Glomerular endothelial cell (primary cell): ENCODE measurements around the gene RTP3. TPM values are rescaled to one million over a fixed set of nuclear protein-coding genes. Genes with fewer than 3 reads are reported as not detected.

Experiments used
- DNase-seq: peaks from one replicate; pipeline ENCODE4 v3.0.0-alpha.2; 2011; ENCODE audit warnings: low read depth, low spot score; ENCODE audit errors: extremely low read depth
- total RNA-seq: library from RNA; depleted of rRNA; stranded (reverse); fragments of >200 nt; gene quantifications from 2 replicates; pipeline ENCODE4 v1.2.3, GENCODE V29; 2015

Gene RTP3
- total RNA-seq, 1 donor from 2014 or later = not detected

DNA sequence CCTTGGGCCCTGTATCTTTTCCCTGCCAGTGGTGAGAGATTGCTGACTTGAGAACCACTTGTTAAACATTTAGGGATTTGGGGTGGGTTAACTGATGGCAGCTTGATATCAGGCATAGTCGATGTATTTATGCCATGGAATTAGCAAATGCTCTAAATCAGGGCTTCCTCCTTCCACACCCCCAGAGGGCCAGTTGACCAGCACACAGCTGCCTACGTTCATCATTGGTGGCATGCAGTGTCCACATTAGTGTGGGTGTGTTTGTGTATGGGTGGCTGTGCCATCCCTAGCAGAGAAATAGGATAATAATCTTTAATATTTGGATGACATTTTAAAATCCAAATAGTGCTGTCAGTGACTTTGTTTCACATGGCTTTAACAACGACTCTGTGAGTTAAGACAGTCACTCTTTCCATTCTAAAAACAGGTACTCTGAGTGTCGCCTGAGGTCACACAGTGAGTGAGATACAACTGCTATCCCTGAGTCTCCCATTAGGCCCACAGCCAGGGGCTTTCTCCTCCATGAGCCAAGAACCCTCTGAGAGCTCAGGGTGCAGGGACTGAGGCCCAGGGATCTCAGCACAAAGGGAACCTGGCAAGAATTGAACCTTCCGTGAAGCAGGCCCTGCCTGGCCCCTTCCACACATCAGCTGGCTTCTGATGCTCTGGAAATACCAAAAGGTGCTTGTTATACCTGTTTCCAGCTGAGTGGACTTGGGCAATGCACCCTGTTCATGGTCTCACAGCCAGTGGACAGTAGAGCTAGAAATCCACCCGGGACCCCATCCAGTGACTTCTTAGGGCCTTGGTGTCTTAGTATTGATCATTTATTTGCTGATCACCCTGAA is 28.8 kb upstream of the RTP3 start:
- no peak for DNase-seq

DNA sequence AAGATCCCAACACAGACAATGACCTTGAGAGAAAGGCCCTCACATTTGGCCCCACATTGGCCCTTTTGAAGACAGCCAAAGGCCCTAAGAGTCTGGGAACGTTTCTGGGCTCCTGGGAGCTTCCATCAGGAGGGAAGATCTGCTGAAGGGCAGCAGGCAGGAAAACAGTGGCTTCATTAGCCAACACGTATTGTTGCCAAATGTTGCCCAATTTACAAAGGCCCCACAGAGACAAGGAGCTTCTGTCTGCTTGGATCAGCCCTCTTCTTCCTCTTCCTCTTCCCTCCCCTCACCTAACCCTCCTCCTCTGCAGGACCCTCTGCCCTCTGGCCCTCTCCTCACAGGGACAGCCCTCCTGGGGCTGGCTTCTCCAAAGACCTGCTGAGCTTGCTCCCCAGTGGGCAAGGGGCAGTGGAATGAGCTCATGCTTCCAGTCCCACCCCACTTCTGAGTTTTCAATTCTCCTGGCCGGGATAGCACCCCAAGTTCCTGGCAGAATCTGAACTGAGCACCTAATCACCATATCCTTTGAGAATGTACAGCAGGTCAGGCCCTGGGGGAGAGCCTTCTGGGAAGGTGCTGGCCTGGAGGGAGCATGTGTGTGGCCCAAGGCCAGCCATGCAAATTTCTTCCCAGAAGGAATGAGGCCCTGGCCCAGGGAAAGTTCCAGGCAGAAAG is 28.0 kb upstream of the RTP3 start:
- no peak for DNase-seq

DNA sequence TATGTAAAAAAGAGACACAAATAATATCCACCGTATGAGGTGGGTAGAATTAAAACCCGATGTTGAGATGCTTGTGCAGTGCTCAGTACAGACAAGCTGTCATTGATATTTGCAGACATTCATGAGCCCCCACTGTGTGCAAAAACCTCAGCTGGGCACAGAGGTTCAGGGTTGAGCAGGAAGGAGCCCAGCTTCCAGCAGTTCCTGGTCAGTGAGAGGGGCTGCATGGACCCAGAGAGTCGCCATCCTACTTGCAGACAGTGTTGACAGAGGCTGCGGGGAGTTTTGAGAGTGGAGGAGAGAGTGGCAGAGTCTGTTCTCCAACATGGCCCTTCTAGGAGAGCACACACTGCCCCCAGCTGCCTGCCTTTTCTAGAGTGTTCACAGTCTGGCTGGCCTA is 26.9 kb upstream of the RTP3 start:
- DNase-seq = no peak

DNA sequence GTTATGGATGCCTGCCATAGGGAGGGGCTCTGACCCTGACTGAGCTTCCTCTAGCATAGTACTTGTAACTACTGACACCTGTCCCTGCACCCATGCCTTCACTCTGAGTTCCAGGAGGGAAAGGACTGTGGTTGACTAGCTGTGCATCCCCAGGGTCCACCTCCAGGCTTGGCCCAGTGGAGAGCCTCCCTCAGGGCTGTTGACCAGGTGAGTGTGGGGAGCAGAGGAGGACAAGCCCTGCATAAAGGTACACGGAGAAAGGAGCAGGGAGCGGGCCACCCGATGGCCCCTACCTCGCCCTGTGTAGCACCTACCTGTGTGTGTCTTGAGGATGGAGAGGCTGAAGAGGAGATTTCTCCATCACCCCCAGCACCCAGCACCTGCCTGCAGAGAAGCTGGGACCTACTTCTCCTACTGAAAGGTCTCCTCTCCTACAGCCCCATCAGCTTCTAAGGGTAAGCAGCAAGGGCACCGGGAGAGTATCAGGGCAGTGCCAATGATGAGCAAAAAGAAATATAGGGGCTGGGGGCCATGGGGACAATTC is 26.3 kb upstream of the RTP3 start:
- no peak for DNase-seq

DNA sequence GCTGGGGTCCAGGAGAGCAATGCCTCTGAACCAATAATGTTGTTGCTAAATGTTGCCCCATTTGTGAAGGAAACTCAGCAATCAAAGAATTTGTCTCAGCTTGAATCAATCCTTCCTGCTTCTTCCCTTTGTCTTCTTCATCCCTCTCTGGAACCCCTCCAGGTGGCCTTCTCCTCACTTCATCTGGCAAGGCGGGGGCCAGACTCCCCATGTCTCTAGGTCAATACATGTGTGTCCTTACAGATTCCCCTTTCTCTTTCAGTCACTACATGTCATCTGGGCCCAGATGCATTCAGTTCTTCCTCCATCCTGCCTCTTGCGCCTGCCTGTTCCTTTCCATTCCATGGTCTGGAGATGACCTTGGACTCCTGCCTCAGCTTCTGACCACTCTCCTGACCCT is 25.0 kb upstream of the RTP3 start:
- DNase-seq = no peak

DNA sequence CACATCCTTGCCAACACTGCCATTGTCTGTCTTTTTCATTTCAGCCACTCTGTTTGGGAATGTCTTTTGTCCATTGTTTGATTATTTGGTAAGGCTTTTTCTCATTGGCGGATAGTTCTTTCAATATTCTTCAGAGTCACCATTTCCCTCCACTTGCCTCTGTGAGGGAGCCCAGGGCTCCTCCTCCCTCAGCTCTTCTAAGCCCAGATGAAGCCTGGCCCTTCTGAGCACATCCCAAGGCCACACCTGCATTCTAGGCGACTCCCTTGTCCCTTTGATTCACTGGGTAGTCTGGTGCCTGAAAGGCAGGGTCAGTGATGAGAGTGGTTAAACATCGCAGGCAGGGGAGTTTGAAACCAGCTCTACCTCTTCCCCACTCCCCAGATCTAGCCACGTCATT is 20.6 kb upstream of the RTP3 start:
- DNase-seq = no peak

DNA sequence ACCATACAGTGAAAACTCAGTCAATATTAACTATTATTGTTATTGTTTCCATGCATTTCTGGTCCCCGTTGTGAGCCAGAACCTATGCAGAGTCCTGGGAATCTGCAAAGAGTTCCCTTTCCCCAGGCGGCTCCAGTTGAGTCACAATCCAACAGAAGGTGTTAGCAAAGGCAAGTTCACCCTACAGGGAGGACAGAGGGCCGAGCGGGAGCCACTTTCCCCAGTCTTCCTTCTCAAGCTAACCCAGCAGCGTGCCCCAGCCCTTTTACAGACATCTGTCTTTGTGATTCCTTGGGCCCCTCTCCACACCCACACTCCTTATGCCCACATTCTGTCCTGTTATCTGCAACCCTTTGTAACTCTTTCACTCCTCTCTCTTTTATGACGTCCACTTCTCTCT is 20.0 kb upstream of the RTP3 start:
- DNase-seq = no peak

DNA sequence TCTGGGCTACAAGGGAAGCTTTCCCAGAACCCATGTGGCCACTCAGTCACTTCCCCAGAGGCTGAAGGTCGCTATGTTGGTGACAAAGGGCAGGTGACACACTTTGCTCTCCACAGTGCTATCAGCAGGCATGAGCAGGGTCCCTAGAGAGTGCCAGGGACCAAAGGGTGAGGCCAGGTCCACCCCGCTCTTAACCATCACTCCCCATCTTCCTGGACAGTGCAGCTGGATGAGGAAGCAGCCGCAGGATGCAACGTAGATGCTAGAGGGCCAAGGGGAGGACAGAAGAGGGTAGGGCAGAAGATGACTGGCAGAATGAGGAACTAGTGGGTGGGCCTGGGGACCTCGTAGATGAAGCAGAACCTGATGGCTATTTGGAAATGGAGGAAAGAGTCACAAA is 19.4 kb upstream of the RTP3 start:
- DNase-seq = no peak

DNA sequence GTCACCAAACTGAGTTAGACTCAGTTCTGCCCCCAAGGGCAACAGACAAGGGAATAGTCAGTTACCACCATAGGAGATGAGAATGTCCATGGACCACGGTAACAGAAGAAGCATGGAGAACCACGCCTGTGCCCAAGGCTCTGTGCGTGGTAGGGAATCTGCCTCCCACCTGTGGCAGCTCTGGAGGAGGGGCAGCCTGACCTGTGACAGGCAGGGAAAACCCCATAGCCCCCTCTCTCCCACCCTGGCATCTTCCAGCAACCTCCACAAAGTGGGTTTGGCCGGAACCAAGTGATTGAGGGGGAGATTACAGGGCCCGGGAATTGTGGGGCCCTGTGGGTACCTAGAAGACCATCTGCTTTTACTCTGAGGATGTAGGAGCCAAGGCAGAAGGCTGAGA is 18.8 kb upstream of the RTP3 start:
- no peak for DNase-seq

DNA sequence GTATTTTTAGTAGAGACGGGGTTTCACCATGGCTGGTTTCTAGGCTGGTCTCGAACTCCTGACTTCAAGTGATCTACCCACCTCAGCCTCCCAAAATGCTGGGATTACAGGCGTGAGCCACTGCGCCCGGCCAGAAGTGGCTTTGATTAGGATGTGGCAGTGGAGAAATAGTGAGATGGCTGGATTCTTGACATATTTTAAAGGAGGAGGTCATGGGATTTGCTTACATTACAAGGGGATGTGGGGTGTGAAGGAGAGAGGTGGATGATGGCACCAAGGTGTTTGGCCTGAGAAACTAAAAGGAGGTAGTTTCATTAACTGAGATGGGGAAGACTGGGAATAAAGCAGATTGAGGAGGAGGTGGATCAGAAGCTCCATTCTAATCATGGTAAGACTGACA is 18.1 kb upstream of the RTP3 start:
- DNase-seq = no peak

DNA sequence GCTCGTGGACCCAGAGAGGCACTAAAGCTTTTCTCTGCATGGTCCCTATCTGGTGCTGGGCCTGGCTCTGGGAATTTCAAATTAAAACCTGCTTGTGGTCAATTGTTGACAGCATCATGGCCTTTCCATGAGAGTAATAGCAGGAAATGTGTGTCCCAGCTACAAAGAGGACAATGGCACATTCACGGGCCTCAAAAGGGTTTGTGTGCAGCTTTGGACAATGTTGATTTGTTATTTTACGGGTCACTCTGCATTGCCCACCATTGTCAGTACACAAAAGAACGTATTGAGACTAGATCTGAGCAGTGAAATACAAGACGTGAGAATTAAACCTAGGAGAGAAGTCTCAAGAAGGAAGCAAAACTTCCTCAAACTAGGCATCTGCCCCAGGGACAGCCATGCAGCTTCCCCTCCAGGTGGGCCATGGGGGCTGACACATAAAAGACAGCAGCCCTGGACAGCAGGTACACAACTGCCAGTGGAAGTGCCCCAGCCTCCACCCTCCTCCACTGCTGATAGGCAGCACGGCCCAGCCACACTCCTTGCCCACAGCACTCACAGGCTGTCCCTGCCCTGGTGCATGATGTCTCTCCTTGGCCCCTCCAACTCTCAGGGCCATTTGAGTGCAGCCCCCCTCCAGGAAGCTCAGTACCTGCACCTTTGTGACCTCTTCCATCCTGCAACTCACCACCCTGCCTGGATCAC is 17.1 kb upstream of the RTP3 start:
- DNase-seq = no peak

DNA sequence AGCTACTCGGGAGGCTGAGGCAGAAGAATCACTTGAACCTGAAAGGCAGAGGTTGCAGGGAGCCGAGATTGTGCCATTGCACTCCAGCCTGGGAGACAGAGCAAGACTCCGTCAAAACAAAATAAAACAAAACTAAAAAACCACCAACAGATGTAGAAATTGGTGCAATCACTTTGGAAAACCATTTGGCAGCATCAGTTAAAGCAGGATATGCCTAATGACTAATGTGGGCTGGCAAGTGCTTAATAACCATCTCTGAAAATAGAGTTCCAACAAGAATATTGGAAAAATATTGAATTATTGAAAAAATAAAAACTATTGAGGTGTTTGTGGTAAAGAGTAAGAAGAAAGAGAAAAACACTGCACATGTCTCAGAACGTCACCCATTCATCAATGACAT is 16.1 kb upstream of the RTP3 start:
- no peak for DNase-seq

DNA sequence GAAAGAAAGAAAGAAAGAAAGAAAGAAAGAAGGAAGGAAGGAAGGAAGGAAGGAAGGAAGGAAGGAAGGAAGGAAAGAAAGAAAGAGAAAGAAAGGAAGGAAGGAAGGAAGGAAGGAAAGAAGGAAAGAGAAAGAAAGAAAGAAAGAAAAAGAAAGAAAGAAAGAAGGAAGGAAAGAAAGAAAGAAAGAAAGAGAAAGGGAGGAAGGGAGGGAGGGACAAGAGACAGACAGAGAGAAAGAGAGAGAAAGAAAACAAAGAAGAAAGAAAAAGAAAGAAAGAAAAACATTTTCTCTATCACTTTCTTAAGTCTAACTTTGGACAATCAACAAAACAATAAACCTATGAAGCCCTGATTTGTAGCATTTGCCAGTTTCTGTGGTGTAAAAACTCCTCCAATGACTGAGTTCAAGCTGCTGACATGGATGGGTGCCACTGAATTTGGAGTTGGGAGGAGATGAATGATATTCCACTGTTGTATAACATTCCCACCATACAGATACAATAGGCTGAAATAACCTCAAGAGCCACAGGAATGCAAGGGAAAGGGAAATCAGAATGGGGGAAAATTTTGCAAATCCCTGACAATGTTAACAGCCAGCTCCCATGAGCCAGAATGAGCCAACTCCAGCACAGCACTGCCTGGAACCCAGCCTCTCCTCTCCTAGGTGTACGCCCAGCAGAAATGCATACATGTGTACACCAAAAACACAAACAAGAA is 15.0 kb upstream of the RTP3 start:
- no peak for DNase-seq

DNA sequence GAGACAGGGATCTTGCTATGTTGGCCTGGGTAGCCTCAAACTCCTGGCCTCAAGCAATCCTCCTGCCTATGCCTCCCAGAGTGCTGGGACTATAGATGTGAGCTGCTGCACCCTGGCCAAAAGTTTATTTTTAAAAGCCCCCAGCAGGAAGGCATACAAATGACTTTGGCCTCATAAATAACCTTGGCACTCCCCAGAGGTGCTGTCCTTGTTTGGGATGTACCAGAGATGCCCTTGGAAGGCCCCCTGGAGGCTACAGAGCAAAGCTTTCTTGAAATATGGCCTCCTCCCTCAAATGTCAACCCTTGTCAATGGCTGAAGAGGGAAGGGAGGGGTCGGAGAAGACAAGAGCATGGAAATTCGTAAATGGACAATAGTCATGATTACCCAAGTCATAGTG is 14.0 kb upstream of the RTP3 start:
- no peak for DNase-seq

DNA sequence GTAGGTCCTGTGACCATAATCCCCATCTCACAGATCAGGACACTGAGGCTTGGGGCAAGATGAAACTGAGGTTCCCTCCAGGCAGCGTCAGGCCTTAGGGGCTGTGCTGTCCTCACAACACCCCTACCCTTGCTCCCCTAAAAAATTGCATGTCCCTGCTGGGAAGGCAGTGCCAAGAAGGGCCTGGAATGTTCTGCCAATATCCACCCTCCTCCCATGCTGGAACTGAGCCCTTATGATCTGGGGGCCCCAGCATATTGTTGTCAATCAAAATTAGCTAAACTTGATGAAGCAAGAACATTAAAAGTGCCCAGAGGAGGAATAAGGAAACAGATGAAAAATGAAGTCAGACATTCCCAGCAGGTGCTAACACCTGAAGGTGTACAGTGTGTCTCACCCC is 13.4 kb upstream of the RTP3 start:
- no peak for DNase-seq

DNA sequence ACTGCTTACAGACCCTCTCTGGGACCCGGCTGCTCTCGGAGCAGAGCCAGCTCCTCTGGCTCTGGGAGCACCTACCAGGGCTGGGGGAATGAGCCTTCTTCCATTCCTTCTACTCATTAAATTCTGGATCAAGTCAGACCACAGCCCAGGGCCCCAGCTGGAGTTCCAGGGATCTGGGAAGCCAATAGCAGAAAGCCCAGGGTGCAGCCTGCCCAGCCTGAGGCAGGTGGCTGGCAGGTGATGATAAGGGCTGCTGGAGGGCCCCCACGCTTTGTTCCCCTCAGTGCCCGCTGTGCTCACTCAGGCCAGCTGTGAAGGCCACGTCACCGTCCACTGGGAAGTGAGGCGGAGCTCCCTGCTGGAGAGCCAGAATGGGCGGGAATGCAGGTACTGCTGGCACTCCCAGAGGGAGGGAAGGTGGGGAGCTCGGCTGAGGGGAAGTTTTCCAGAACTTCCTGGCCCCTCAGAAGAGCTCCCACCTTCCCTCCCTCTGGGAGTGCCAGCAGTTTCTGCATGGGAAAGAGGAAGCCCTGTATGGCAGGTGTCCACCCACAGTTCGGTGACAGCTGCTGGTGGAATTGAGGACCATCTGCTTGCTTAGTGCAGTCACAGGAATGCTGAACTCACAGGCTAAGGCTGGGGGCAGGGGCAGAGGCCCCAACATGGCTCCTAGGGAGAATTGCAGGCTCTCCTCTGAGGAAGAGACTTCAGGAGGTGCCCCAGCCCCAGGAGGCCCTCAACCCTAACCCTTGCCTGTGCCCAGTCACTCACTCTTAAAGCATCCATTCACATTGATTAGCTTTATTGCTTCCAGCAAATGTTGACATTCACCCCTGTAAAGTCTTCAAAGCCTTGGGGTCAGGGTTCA is 12.6 kb upstream of the RTP3 start:
- DNase-seq = no peak

DNA sequence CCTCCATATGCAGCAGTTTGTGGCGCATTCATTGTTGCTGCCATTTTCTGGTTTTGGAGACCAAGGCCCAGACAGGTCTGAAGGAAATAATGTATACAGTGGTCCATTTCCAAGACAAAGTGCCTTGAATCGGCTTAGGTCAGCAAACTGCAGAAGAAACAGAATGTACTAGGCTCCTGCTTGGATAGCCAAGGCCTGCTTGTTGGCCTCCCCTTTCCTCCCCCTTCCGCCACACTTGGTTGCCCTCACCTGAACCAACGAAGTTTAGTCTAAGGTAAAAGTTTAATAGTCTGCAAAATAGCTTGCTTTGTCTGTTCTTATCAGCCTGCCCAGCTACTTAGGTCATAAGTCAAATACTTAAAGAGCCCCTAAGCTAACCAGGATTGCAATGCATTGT is 12.0 kb upstream of the RTP3 start:
- DNase-seq = no peak

DNA sequence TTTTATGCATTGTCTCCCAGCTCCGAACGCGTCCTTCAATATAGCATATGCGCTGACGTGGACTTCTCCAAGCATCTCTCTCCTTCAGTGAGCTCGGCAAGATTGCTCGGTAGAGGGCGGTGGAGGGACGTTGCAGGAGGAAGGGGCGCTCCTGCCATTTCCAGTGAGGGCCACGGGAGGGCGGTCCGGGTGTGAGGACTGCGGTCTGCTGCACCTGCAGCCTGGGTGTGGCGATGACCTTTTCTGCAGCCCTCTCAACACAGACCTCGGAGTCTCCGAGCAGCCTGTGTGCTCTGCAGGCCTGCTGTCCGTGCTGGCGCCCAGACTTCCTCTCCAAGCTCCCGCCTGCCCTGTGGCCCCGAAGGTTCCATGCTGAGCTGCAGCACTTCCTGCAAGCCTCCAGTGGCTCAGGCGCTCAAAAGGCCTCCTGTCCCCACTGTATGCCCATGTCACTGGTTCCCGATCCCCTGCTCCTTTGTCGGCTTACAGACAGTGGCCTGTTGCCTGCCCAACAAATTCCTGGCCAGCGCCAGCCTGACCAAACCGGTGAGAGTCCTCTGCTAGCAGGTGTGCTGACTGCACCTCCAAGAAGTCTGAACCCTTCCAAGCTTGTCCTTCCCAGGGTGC is 8.9 kb upstream of the RTP3 start:
- peak; percentile 58 for DNase-seq

DNA sequence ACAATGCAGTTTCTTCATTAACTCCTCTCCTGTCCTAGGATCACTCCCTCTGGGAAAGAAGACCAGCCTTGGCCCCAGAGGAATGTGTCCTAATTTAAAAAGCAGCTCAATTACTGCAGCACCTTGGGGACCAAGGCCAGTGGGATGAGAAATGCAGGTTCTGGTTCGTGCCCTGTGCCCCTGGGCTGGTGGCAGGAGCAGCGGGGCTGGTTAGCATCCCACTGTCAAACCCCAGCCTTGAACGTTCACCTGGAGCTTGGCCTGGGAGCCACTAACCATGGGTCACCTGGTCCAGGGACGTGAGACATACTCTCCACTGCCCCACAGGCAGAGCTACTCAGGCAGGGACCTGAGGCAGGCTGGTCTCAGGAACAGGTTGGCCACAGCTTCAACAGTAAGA is 8.4 kb upstream of the RTP3 start:
- DNase-seq = no peak

DNA sequence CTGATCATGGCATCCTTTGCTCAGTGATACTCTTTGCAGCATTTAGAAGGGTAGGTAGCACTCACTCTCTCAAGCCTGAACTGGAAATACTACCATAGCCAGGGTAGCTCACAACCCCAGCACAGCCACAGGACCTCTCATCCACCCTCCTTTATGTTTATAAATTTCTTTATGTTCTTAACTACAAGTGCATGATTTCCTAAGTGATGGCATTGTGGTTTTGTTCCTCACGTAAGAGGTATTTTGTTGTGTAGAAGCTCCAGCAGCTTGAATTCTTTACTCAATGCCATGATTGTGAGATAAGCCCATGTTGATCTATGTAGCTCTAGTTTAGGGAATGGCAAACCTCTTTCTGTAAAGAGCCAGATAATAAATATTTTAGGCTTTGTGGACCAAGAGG is 7.9 kb upstream of the RTP3 start:
- no peak for DNase-seq
